HG03139 (cell line): ENCODE measurements around the gene CD82.

Experiments
- ATAC-seq: cut with Tn5 transposase; IDR thresholded peaks from one replicate; pipeline ENCODE4 v1.9.1; 2021; ENCODE audit not compliant: unreplicated experiment

Gene CD82

GRCh38 chr11:44614281-44614775 lies 48.9 kb downstream of the CD82 start:
- ATAC-seq: no peak

DNA sequence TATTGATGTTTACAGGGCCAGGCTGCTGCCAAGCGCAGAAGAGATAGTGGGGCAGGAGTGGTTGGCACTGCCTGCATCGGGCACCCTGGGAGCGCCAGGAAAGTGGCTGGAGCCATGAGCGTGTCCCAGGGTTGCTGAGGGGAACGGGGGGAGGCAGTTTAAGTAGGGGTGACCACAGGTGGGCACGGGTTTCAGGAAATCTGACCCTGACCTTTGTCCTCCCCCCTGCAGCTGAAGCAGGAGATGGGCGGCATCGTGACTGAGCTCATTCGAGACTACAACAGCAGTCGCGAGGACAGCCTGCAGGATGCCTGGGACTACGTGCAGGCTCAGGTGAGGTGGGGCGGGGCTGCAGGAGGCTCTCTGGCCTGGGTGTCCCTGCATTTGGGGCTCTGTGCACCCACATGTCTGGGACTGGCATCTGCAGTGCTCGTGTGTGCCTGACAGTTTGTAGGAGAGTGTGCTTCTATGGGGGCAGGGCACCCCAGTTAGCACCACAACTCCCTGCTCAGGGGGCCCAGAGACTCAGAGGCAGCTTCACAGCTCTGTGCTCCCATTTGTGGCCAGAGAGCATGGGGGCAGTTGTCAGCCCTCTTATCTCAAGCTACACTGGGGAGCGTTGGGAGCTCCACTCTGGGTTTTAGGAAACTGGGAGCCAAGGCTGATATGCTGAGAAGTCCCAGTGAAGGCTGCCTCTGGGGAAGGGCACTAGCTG lies 49.7 kb downstream of the CD82 start:
- ATAC-seq: no peak

DNA sequence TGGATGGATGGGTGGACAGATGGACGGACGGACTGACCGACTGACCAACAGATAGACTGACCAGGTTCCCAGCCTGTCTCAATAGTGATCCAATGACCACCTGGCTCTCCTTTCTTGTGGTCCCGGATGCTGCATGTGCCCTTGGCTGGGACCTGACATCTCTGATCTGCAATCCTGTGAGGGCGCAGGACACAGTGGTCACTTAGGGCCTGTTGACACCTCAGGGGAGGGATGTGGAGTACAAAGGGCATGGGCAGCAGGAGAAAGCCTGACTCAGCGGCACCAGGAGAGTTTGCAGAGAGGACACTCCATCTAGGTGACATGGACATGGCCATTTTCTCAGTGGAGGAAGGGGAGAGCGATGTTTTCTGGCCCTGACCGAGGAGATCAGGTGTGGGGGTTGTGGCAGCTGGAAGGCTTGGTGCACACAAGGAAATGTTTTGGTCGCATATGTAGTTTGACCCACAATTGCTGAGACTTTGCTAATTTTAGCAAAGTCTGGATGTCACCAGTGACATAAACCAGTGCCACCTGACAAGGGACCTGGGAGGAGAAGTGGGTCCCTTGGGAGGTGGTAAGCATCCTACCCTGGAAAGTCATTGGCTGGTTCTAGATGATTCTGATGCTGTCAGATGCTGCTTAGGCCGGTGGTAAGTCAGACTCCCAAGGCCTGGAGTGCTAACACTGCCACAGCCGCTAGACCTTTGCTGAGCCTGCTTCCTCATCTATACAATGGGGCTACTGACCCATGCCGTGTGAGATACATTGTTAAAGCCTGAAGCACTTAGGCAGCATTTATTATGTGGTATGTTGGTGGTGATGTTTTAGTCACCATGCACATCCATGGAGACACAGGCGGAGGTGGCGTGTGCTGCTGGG lies 50.7 kb downstream of the CD82 start:
- ATAC-seq: no peak

DNA sequence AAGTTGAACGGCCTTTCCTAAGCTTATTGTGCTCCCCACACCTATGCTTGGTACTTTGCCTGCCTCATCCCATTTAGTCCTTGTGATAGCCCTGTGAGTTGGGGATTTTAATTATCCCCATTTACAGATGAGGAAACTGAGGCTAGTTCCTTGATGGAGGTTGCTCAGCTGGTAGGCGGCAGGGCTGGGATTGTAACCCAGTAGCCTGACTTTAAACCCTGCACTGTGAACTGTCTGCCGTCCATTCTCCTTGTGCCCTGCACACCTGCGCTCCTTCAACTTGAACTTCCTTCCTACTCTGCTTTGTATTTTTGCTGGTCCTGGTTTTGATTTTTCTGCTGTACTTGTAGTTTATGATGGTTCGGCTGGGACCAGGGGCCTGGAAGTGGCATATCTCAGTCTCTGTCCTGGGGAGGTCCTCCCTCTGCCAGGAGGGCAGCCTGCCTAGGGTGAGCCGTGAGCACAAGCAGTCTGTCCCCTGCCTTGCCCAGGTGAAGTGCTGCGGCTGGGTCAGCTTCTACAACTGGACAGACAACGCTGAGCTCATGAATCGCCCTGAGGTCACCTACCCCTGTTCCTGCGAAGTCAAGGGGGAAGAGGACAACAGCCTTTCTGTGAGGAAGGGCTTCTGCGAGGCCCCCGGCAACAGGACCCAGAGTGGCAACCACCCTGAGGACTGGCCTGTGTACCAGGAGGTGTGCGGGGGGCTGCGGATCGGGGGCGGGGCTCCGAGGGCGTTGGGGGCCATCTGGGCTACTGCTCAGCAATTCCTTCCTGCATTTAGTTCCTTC lies 52.4 kb downstream of the CD82 start:
- ATAC-seq: no peak

DNA sequence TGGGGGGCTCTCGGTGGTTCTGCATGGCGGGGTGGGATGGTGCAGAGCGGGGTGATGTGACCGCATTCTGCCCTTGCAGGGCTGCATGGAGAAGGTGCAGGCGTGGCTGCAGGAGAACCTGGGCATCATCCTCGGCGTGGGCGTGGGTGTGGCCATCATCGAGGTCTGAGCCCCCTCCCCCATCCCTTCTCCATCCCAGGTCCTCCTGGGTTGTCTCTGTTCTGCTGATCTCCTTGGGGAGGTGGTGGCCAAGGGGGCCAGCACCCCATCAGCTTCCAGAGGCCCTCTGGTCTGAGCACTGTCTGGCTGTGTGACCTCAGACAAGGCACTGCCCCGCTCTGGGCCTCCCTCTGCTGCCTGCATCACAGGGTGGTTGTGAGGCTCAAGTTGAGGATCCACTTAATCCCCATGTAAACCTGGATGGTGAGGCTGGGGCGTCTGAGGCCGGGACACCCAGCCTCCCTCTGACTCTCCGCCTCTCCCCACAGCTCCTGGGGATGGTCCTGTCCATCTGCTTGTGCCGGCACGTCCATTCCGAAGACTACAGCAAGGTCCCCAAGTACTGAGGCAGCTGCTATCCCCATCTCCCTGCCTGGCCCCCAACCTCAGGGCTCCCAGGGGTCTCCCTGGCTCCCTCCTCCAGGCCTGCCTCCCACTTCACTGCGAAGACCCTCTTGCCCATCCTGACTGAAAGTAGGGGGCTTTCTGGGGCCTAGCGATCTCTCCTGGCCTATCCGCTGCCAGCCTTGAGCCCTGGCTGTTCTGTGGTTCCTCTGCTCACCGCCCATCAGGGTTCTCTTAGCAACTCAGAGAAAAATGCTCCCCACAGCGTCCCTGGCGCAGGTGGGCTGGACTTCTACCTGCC lies 53.3 kb downstream of the CD82 start:
- no peak for ATAC-seq

DNA sequence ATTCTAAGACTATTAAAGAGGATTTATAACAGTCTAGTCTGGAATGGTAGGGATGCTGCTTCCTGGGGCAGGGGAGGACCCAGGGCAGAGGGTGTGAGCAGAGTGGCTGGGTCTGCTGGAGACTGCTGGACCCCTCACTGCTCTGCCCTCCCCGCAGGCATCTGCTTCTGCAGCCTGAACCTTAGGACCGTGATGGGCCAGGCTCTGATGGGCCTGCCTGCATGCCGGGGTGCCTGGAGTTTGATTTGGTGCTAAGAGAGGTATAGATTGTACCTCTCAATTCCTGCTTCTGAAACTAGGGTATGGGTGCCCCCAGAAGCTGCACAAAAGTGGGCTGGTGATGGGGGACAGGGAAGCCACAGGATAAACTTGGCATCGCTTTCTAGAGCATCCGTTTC lies 54.9 kb downstream of the CD82 start:
- no peak for ATAC-seq

- ATAC-seq: no peak
Measured at GRCh38 chr11:44621140-44621681, 55.7 kb downstream of the CD82 start.

DNA sequence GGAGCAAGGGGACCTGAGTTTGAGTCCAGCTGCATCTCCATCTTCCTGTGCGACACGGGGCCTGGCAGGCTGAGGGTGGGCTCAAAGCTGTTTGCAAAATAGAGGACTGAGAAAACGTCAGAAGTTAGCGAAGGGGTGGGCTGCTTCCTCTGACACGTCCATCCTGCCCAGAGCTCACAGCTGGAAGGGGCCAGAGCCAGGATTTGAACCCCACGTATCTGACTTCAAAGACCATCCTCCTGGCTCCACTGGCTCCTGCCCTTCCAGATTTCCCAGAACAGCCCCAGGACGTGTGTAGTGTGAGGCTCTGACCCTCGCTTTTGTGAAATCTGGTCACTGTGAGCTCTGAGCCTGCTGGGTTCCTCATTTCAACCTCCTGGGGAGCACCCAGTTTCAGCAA lies 56.3 kb downstream of the CD82 start:
- no peak for ATAC-seq

- ATAC-seq: no peak
Measured at GRCh38 chr11:44622190-44622650, 56.8 kb downstream of the CD82 start.

- no peak for ATAC-seq
Measured at GRCh38 chr11:44622721-44623258, 57.3 kb downstream of the CD82 start.

- no peak for ATAC-seq
Measured at GRCh38 chr11:44623341-44623730, 57.9 kb downstream of the CD82 start.

- ATAC-seq: no peak
Measured at GRCh38 chr11:44623731-44624491, 58.4 kb downstream of the CD82 start.

DNA sequence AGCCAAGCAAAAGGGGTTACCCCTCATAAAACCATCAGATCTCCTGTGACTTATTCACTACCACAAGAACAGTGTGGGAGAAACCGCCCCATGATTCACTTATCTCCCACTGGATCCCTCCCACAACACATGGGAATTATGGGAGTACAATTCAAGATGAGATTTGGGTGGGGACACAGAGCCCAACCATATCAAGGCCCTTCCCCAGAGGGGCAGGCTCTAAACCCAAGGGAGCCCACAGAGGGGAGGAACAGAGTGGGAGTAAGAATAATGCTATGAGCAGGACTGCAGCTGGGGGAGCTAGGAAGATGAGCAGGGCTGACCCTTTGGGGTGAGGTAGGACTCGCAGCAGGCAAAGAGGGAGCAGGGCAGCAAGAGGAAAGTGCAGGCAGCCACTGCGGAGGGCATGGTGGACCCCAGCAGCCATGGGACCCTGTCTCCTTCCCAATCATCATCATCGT lies 59.3 kb downstream of the CD82 start:
- no peak for ATAC-seq

- no peak for ATAC-seq
Measured at GRCh38 chr11:44625759-44626523, 60.5 kb downstream of the CD82 start.

GRCh38 chr11:44626645-44627044 lies 61.2 kb downstream of the CD82 start:
- ATAC-seq: no peak

- ATAC-seq: no peak
Measured at GRCh38 chr11:44627165-44627789, 61.8 kb downstream of the CD82 start.

DNA sequence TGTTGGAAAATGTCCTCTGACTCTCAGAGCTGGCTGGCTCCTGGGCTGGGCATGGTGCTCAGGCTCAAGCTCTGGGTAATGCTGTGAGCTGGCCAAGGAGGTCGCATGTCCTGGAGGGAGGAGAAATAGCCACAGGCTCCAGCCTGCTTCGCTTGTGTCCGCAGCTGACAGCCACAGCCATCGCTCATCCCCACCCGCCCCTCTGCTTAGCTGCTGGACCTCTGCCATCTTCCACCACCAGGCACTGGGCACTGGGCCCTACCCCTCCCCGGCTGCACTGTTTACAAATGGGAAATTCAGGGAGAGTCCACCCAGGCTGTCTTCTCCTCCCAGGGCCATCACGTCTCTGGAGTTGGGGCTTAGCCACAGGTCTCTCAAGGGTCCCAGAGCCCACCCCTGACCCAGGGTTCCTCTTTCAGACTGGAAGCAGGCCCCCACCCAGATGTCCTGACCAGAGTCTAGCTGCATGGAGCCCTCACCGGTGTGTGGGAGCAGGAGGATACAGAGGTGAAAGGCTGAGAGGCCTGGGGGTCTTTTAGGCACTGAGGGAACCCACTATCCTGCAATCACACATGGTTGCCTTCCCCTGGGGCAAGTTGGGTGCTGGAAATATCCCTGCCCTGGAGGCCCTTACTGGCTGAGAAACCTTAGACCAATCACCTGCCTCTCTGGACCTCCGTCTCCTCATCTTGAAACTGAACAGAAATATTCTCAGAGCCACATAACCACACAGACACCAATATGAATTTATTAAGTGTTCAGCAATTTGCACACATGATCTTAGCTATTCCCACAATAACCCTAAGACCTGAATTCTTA lies 62.7 kb downstream of the CD82 start:
- ATAC-seq: no peak
